HG03064 (cell line): ENCODE measurements around the gene PRDM15.

Experiments
- ATAC-seq: cut with Tn5 transposase; IDR thresholded peaks from one replicate; pipeline ENCODE4 v1.9.1; 2021; ENCODE audit warnings: low read depth; ENCODE audit not compliant: unreplicated experiment

PRDM15 gene

DNA sequence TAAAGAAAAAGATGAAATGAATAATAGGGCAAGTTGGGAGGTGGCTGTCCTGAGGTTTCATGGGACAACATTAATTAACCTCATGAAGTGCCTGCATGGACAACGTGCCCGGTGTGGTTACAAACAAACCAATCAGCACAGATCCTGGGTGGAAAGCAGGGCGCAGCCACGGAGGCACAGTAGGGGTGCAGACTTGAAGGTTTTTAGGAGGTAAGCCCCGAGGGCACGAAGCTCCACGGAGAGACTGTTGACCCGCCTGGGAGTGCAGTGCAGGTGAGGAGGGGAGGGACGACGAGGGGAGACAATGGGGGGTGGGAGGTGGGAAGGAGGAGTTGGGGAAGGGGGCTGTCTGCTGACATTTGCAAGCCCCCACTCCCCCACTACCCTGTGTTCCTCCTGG is 110.0 kb downstream of the PRDM15 start:
- ATAC-seq: no peak

DNA sequence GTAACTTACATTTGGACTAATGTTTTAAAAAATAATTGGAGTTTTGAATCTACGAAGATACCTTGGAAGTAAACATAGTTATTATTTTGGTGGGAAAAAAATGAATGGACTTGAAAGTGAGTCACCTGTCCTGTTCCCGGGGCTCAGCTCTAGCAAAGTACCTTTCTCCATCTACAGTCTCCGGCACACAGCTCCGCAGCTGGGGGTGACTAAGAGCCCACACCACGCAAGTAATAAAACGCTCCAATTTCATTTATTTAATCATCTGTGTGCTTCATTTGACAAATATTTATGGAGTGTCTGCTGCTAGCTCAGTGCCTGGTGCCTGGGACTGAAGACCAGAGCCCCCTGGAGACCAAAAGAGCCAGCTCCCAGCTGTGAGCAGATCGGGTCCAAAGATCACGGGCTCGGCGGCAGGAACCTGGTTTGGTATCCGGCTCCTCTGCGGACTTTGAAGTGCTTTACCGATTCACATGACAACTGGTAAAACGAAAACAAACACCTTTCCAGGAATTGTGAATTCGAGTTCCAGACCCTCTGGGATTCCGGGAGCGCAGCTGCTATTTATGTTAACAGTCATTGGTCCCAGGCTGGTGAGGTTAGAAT is 110.6 kb downstream of the PRDM15 start:
- ATAC-seq: no peak

DNA sequence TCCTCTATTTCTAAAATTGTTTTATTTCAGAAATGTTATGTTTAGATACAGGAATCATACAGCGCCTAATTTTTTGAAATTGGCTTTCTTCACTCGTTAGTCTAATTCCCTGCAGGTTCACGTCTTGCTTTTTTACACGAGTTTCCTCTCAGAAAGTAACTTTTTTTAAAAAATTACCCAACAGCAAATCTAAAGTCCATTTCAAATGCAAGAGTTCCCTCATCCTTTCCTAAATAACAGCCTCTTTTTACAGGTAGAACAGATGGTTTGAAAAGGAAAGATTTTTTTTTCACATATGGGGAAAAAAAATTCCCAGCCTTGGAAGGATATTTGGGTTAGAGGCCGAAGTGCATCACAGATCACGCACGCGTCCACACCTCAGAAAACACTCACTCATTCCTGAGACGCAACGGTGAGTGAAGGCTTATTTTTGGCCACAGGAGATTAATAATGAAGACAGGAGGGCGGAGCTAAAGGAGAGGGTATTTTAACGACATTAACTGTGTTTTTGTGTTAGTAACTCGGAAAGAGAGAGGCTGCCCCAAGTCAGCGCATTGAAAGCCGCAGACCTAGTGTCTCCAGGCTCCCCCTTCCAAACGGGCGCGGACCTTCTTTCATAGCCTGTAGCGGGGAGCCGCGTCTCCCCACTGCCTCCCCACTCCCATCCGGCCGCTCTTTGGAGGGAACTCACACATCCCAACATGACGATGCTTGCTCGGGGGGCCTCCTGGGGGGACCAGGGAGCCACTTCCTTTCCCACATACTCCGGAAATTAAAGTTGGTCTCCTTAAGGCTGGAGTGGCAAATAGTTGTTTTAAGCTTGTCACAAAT is 111.3 kb downstream of the PRDM15 start:
- no peak for ATAC-seq

DNA sequence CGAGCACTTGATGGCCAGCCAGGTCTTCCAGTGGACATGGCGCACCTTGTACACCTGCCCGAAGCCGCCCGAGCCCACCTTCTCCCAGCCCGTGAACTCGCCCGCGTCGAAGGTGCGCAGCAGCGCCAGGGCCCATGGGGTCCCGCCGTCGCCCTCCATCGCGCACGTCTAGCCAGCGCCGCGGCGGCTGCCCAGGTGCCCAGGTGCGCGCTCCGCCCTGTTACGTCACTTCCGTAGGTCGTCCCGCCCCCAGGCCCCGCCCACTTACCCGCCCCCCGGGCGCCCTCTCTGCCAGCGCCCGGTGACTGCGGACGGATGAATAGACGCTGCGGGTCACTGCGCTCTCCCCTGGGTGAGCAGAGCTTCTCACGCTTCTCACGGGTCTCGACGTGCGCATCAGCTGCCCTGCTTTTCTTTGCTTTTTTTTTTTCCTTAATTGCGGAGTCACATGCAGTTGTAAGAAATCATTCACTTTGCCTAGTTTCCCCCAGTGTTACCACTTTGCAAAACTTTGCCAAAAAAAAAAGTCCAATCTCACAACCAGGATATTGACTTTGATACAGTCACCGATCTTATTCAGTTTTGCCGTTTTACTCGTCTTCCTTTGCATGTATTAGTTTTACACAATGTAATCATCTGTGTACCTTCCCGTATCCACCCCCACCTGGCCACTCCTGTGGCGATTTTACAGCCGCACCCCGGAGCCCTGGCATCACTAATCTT is 112.1 kb downstream of the PRDM15 start, which contains the start of gene RIPK4:
Gene RIPK4 (minus strand): TSS at position 170 of the 723 bp plus-strand sequence. CDS start 11 bp downstream, at position 159.
- ATAC-seq: no peak

DNA sequence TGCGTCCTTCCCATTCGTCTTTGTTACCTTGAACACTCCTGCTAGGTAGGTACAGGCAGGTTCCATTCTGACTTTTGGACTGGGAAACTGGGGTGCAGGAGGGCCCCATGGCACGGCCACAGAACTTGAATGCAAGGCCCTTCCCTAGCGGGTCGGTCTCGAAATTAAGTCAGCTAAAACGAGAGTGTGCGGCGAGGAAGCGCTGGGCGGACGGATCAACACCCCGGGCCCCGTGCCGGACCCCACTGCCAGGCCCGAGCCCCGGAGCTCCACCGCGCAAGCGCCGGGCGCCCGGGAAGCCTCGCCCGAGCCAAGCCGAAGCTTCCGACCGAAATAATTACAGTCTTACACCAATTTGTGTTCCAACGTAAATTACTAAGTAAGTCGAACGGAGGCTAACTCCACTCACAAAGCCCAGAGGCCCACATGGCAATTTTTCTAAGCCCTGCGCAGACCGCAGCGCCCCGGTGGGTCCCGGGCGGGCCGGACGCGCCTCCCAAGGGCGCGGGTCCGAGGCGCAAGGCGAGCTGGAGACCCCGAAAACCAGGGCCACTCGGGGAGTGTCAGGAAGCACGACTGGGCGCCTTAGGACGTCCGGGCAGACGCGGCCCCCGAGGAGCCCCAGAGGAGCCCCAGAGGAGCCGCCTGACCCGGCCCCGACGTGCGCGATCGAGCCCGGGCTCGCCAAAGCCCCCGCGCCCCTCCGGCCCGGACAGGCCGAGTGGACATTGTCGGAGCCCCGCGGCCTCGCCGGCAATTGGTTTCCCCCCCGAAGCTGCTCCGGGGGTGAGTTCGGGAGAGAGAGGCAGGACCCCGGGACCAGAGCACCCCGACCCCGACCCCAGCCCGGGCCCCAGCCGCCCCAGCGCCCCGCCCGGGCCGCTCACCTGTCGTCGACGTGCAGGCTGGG is 112.9 kb downstream of the PRDM15 start:
- ATAC-seq: no peak

DNA sequence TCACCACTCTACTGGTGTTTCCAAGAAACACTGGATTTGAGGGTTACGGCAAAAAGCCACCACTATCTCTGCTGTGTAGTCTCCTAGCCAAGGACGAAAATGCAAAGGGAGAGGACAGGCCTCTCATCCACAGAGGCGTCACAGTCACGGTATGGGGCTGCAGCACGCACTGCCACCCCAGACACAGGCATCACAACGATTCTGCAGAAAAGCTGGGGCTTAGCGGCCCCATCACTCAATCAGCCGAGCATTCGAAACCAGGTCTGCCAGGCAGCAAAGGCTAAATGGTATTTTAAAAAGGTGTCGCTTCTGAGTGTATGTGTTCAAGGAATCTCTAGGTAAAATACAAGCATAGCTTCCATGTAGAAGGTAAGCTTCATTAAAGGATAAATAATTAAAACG is 113.7 kb downstream of the PRDM15 start:
- ATAC-seq: no peak

DNA sequence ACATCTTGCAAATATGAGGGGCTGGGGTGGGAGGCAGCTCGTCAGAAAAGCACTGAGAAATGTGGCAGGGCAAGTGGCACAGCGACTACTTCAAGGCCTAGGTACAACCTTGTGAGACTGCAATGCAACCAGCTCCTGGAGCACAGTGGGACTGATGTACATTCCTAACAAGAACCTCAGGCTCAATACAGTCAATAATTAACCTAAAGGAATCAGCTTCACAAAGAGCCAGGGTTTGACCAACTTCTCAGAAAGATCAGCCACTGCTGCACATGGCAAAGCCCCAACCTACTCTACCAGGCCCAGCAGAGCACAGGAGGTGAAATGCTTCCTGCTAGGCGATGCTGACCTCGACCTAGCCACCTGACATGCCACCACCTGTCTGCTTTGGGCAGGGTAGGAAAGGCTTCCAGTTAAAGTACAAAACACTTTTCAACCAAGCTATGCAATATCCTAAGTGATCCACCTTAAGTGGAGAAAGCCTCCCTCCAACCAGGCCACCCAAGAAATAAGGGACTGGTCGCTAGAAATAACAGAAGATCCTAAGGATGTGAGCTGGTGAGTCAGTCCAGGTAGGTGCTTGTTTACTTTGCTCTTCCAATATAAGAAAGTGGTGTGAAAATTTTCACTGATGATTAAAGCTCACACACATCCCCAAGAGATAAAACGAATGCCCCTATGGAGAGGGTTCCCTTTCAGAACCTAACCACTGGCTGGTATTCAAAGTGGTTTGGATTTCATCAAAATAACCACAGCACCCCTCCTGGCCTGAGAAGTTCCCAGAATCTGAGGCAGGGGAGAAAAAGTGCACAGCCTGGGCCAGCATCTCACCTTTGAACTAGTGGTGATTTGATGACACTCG is 114.4 kb downstream of the PRDM15 start:
- ATAC-seq: no peak

DNA sequence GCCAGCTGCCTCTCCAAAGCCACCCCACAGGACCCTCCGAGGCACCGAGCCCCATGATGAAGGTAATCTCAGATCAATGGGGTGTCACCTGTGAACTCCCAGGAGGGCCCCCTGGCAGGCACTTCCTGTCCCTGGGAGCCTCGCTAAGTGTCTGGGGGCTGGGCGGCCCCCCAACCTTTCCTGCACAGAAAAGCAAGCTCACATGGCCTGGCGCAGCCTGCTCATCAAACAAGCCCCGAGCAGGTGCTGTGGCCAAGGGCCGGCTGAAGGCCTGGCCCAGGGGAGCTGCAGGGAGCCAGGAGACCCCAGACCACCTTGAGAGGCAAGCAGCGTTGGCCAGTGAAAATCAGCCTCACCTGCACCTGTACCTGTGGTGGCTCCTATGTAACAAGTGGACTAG is 115.1 kb downstream of the PRDM15 start:
- no peak for ATAC-seq

DNA sequence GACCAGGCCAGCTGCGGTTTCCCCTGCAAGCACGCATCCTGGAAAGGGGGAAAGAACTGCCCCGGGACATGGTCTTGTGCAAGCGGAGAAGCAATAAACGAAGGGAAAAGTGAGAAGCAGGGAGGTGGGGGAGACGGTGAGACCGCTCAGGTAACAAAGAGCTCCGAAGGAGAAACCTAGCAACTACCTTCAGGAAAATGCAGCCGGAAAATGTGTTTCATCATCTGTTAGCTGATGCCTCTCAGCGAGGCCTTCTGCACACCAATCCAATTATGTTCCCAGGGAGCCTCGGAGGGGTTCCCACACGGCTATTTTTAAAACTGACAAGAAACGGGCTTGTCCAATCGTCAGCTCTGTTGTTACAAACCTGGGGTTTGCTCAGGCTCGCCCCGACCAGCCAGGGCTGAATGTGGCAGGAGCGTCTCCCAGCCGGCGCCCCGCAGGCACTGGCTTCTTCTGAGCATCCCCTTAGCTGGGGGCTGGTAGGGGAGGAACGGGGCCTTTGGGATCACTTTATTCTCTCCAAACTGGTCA is 115.7 kb downstream of the PRDM15 start:
- no peak for ATAC-seq

DNA sequence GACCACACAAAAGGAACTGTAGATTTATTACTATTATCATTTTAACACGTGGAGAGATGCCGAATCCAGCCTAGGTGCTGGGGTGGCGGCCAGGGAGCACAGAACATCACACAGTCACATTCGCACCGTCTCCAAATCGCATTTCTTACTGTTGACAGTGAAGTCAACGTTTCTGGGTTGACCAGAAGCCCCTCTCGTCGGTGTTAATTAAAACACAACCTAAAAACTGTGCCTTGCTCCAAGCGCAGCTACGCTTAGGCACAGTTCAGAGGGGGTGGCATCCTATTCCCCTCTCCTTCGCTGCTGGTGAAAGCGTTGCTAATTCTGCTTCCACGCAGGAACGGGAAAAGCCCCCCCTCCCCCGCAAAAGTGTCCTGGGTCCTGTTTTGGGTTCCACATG is 116.4 kb downstream of the PRDM15 start:
- no peak for ATAC-seq

DNA sequence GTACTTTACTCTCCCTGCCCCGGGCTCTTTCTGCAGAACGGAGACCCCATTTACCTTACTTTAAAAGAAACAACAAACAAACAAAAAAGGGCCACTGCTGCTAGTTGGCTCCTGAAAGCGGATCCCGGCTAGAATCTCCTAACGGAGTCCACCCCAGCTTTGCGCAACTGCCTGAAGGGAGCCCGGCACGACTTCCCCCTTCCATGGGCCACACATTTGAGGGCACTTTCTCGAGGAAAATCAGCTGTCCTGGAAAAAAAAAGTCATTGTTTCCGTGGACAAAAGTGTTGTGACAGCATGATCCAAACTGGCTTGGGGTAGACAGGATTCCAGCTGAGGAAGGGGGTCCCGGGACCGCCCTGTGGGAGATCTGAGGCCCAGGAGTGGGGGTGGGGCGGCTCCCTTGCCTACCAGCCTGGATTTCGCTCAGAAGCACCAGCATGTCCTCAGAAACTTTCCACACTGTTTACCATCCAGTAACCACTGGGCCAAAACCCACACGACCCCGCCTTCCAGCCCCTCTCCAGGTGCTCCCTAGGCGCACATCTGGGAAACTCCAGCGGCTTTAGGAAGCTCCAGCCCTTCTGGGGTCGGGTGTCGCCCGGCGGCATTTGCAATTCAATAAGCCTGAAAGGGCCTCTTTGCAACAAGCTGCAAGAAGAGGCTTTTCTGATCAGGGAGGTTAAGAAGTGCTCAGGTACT is 117.1 kb downstream of the PRDM15 start:
- ATAC-seq: no peak

DNA sequence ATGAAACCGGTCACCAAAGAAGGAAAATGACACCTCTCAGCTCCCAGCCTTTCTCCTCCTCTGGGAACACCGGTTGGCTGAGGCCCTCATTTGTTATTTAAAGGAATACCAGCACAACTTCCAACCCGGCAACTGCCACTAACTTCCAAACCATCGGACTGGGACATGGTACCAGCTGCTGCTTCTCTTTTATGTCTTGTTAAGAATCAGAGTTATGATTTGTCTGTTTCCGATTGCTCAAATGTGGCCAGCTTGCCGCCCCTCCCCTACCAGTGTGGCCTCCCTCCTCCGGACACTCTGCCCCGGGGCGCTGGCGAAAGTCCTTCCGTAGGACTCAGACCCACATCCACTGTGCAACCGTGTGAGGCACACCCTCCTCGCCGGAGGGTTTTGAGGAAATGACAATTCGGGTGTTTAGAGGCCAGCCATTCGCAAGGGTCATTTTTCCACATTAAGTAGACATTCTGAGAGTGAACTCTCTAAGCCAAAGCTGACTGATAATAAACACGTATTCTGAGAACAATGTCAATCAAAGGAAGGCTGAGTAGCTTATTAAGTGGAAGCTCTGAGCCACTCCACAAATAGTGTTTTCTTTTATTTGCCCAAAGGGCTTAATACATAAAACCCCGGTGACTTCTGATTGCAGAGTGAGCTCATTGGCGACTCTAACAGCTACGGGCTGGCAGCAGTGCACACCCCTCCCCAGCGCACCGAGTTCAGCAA is 117.8 kb downstream of the PRDM15 start:
- no peak for ATAC-seq

DNA sequence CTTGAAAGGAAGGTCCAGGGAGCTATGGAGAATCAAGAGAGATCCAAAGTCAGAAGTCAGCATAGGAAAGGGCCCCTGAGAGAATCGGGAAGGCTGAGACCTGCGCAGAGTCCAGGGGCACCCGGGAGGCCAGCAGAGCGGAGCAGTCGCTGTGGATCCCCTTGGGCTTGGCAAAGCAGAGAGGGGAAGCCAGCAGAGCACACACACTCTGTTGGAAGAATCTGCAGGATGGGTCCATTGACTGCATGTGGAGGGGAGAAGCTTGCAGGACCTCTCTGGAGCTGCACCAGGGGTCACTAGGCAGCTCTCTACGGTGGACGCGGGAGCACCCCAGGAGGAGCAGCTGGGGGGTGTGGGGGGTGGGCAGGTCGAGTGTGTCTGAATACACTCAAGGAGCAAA is 118.7 kb downstream of the PRDM15 start:
- ATAC-seq: no peak

DNA sequence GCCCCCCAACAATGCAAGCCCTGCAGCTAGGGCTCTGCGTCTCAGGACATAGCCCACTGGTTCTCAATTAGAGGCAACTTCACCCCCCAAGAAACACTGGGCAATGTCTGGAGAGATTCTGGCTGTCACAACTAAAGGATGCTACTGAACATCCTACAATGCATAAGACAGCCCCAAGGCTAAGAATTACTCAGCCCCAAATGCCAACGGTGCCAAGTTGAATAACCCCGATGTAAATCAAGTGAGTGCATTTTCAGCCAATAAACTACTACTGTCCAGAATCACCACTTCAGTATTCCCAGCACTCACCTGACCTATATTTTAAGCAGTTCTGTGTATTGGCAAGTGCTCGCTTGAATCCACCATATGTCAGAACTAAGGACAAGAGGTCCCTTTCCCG is 119.2 kb downstream of the PRDM15 start:
- ATAC-seq: no peak

DNA sequence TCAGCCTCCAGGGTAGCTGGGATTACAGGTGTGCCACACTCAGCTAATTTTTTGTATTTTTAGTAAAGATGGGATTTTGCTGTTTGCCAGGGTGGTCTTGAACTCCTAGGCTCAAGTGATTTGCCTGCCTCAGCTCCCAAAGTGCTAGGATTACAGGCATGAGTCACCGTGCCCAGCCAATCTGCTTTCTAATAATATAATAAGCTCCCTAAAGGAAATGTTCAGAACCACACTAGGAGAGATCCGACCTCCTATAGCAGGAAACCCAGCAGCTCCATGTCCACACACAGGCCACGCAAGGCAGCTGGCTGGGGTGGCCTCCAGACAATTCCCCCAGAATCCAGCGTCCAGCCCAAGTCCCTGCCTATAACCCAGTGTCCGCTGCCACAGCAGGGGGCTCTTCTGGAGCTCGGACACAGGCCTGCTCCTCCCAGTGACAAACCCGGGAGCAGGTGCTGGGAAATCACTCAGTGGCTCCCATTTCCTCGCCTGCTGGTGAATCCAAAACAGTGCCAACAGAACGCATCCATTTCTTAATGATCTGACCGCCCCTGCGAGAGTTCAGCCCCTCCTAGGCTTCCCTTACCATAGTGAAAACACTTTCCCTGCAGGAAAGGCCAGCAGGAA is 119.8 kb downstream of the PRDM15 start:
- ATAC-seq: no peak

DNA sequence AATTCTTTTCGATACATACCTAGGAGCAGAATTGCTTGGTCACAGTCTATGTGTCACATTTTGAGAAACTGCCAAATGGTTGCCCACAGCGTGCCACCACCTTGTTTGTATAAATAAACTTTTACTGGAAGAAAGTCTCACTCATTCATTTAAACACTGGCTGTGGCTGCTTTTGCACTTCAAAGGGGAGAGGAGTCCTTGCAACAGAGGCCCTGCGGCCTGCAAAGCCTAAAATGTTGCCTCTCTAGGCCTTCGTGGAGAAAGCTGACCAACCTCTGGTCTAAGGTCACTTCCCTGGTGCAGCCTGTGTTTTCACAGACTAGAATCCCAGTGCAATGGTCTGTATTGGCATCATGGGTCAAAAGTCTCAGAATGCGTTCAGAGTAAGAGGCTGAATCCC is 120.6 kb downstream of the PRDM15 start:
- no peak for ATAC-seq

DNA sequence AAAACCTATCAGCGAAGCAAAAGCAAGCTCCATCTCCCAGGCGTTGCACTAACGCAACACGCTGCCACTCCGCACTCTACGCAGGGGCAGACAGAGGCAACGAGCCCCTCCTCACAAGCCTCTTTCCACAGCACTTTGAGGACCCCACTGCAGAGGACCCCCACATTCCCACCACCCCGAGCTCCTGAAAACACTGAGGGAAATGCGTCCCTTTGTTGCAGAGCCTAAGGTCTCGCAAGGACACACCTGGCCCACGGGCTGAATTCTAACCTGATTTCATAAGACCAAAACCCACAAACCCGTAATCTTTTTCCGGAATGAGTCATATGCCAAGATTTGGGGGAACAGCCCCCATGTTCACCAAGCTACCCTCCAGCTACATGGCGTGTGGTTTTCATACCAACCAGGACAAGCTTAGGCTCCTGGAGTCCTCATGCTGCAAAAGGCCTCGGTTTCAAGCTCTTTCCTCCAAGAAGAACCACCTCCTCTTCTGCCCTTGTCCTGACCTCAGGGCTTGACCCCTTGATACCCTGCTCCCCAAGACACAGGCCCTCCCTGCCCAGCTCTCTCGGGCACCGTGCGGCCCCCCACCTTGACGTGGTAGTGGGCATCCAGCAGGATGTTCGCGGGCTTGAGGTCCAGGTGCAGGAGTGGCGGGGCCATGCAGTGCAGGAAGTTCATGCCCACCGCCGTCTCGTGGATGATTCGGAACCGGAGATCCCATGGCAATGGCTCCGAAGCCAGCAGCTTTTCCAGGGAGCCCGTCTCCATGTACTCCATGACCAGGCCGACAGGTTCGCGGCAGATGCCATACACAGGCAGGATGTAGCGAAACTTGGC is 123.0 kb downstream of the PRDM15 start:
- no peak for ATAC-seq
